LNCaP clone FGC (cell line): ENCODE results near the gene COL23A1.
"Not testable (repeated sequence)": the region's sequence is repeated elsewhere in the genome, so short reads cannot be mapped to it uniquely, and the experiment has no call there.

ENCODE experiments used
- DNase-seq: peaks from one replicate; pipeline ENCODE4 v3.0.0-alpha.2; 2011; ENCODE audit warnings: low read depth
- H3K4me3 ChIP-seq: 2 replicates; pipeline ENCODE4 v1.5.1; 2011; ENCODE audit warnings: mild to moderate bottlenecking, low read depth, low read length, control low read depth
- CTCF ChIP-seq: IDR thresholded peaks from 2 replicates; pipeline ENCODE4 v1.5.1; 2012; ENCODE audit warnings: mild to moderate bottlenecking; ENCODE audit not compliant: control insufficient read depth, insufficient read depth; ENCODE audit errors: extremely low read depth

Gene COL23A1

DNA sequence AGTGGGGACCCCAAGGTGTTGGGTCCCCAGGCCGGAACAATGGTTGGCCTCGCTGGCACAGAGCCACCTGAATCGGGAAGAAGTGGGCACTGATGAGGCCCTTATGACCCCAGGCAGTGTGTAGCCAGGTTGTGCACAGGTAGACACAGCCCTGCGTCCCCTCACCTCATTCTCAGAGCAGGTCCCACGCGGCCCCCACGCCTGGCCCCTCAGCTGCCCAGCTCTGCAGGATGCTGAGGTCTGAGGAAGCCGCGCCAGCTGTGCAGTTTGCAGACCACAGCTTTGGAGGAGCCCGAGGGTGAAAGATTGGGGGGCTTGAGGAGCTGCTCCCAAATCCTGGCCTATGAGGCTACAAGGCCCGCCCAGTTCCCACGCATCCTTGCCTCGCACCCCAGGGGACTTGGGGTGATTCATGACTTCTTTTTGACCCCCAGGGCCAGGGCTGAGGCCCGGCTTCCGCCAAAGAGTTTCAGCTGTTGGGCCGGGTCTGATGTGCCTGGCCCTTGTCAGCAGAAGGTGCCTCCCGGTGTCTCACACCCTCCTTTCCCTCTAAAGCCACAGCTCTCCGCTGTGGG, 269.8 kb downstream of the COL23A1 start:
- H3K4me3 ChIP-seq = no peak overlapping the region
- no peak for DNase-seq
- TF ChIP-seq CTCF = no peak

- DNase-seq = no peak
- H3K4me3 ChIP-seq = no peak overlapping the region
- no peak for TF ChIP-seq CTCF
Observed at GRCh38 chr5:178319541-178320041, 270.6 kb downstream of the COL23A1 start.

GRCh38 chr5:178318893-178319292, 271.3 kb downstream of the COL23A1 start:
- DNase-seq = no peak
- H3K4me3 ChIP-seq = no peak overlapping the region
- no peak for TF ChIP-seq CTCF

DNA sequence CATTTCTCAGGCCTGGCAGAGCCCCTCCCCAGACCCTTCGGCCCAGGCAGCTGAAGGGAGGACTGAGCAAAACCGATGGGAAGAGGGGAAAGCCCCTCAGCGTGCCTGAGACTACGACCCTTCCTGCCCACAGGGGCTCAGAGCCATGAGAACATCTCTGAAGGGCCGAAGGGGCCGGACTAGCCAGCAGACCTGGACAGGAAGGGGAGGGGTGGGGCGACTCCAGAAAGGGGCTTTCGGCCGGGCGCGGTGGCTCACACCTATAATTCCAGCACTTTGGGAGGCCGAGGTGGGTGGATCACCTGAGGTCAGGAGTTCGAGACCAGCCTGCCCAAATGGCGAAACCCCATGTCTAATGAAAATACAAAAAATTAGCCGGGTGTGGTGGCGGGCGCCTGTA, 271.8 kb downstream of the COL23A1 start:
- TF ChIP-seq CTCF = no peak
- no peak for DNase-seq
- no peak overlapping the region for H3K4me3 ChIP-seq

DNA sequence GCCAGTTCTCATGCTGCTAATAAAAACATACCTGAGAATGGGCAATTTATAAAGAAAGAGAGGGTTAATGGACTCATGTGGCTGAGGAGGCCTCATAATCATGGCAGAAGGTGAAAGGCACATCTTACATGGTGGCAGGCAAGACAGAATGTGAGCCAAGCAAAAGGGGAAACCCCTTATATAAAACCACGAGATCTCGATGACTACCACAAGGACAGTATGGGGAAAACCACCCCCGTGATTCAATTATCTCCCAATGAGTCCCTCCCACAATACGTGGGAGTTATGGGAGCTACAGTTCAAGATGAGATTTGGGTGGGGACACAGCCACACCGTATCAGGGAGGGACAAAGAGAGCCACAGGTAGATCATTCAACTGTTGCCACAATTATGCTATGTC, 272.5 kb downstream of the COL23A1 start:
- not testable (repeated sequence) for H3K4me3 ChIP-seq, DNase-seq

DNA sequence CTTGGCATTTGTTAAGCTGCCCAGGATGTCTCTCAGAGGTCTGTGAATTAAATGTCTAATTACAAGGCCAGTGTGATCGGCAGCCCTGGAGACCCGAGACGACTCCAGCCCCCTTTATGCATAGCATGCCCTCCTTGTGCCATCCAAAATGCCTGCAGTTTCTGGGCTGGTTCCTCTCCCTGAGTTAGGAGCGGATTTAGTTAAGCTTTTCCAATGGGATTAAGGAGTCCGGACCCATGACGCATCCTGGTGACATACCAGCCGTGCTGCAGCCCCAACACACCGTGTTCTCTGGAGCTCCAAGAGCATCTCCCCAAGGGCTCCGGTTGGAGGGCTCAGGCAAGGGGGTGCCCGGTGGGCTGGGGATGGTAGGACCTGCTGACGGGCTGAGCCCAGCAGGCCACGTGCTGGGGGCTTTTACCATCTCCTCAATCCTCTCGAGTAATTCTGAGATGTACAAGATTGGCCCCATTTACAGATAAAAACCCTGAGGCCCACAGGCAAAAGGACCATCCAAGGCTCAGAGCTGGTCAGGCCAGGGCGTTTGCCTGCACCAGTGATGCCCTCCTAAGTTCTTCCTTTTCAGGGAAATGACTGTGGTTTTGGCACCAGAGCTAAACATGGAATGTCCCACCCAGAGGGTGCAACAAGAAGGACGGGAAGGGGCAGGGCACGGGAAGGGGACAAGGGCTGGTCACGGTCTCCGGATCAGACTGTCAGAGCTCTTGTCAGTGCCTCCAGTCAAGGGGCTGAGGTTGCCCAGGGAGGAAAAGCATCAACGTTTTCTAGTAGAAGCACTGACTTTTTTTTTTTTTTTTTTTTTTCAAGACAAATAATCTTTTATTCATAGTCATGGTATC, 275.0 kb downstream of the COL23A1 start:
- TF ChIP-seq CTCF = no peak
- DNase-seq = no peak
- H3K4me3 ChIP-seq = no peak overlapping the region

DNA sequence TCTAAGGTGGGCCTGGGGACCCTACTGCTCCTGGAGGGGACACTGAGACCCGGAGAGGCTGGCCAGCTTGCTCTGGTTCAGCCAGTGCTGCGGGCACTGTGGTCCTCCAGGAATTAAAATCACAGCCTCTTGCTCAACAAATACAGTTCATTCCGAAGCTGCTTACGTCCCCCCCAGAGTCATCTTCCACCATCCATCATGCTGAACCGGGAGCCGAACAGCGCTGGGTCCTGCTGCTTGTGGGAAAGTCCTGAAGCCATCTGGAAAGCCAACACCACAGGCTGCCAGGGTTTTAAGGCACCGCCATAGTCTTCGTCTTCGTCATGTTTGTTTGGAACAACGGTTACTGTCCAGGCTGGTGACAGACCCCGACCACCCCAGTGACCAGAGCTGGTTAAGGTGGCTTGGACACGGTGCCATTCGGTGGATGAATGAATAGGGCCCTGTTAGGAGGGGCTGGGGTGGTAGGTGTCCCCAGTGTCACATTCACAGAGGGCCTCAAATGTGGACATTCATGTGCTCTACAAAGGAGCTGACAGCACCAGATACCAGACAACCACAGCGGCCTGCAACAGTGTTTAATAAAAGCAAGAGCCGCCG, 276.0 kb downstream of the COL23A1 start:
- no peak for TF ChIP-seq CTCF
- DNase-seq = no peak
- H3K4me3 ChIP-seq = no peak overlapping the region
